Neural cell (in vitro differentiated cells): ENCODE data around the gene CAMK2D. TPM values are rescaled to one million over a fixed set of nuclear protein-coding genes. Genes with fewer than 3 reads are reported as not detected.

Experiments used
- H2AFZ ChIP-seq: fragments of 200-600, 300-800 bp; sonication (generic), shearing (Covaris generic); 2 replicates; pipeline ENCODE4 v1.6.0; 2014; ENCODE audit warnings: low read depth, mild to moderate bottlenecking, antibody characterized with exemption, low read length, moderate library complexity
- H3F3A ChIP-seq: fragments of 200-600 bp; shearing (Covaris generic); 2 replicates; pipeline ENCODE4 v1.6.1; 2016; ENCODE audit warnings: mild to moderate bottlenecking, moderate library complexity, mixed read lengths, antibody characterized with exemption, low read length; ENCODE audit not compliant: insufficient read depth, poor library complexity, severe bottlenecking
- H3K27ac ChIP-seq: fragments of 200-600, 300-800 bp; sonication (generic), shearing (Covaris generic); 2 replicates; pipeline ENCODE4 v1.5.1; 2014; ENCODE audit warnings: mild to moderate bottlenecking, low read length, moderate library complexity
- H3K27me3 ChIP-seq: fragments of 300-800, 200-600 bp; sonication (generic), shearing (Covaris generic); 2 replicates; pipeline ENCODE4 v1.6.0; 2014; ENCODE audit warnings: mild to moderate bottlenecking, low read depth, low read length, moderate library complexity; ENCODE audit not compliant: insufficient read depth
- H3K36me3 ChIP-seq: fragments of 300-800, 200-600 bp; sonication (generic), shearing (Covaris generic); 2 replicates; pipeline ENCODE4 v1.5.1; 2014; ENCODE audit warnings: mild to moderate bottlenecking, antibody characterized with exemption, low read length, moderate library complexity; ENCODE audit not compliant: insufficient read depth
- H3K4me2 ChIP-seq: fragments of 300-800, 200-600 bp; sonication (generic), shearing (Covaris generic); 2 replicates; pipeline ENCODE4 v1.6.0; 2014; ENCODE audit warnings: mild to moderate bottlenecking, low read length
- H3K4me3 ChIP-seq: fragments of 300-800, 200-600 bp; sonication (generic), shearing (Covaris generic); 2 replicates; pipeline ENCODE4 v1.5.1; 2014; ENCODE audit warnings: mild to moderate bottlenecking, low read length, moderate library complexity
- H3K79me2 ChIP-seq: fragments of 200-600 bp; shearing (Covaris generic); replicated peaks from 2 replicates; pipeline ENCODE4 v1.6.0; 2014; ENCODE audit warnings: mild to moderate bottlenecking, low read length, moderate library complexity; ENCODE audit not compliant: insufficient read depth
- H3K9ac ChIP-seq: fragments of 300-800, 200-600 bp; sonication (generic), shearing (Covaris generic); 2 replicates; pipeline ENCODE4 v1.6.1; 2016; ENCODE audit warnings: mild to moderate bottlenecking, low read length, mixed read lengths
- H3K9me2 ChIP-seq: fragments of 200-600 bp; shearing (Covaris generic); 2 replicates; pipeline ENCODE4 v1.6.1; 2016; ENCODE audit warnings: mild to moderate bottlenecking, low read length, mixed read lengths; ENCODE audit not compliant: insufficient read depth
- H3K9me3 ChIP-seq: fragments of 200-600, 300-800 bp; sonication (generic), shearing (Covaris generic); 2 replicates; pipeline ENCODE4 v1.6.1; 2016; ENCODE audit warnings: mild to moderate bottlenecking, mixed run types, low read length, moderate library complexity, mixed read lengths
- H4K20me1 ChIP-seq: fragments of 200-600 bp; shearing (Covaris generic); 2 replicates; pipeline ENCODE4 v1.6.1; 2016; ENCODE audit warnings: mild to moderate bottlenecking, mixed run types; ENCODE audit not compliant: insufficient read depth
- CTCF ChIP-seq: fragments of 450-650 bp; IDR thresholded peaks from 2 replicates; pipeline ENCODE4 v1.5.1; 2014; ENCODE audit warnings: antibody characterized with exemption, mild to moderate bottlenecking, moderate library complexity; ENCODE audit not compliant: poor library complexity, severe bottlenecking
- EP300 ChIP-seq: fragments of 450-650 bp; conservative IDR thresholded peaks from 2 replicates; pipeline ENCODE4 v1.6.1; 2014; ENCODE audit warnings: antibody characterized with exemption, mild to moderate bottlenecking, moderate library complexity; ENCODE audit not compliant: poor library complexity, severe bottlenecking
- EZH2 ChIP-seq: fragments of 200-600, 300-800 bp; shearing (Covaris generic), sonication (generic); IDR thresholded peaks from 2 replicates; pipeline ENCODE4 v1.6.1; 2014; ENCODE audit warnings: antibody characterized with exemption, low read length, borderline replicate concordance, mild to moderate bottlenecking; ENCODE audit not compliant: insufficient read depth, poor library complexity, severe bottlenecking
- MXI1 ChIP-seq: fragments of 450-650 bp; conservative IDR thresholded peaks from 2 replicates; pipeline ENCODE4 v1.6.1; 2014; ENCODE audit warnings: antibody characterized with exemption, mild to moderate bottlenecking; ENCODE audit not compliant: poor library complexity, severe bottlenecking
- POLR2AphosphoS5 ChIP-seq: IDR thresholded peaks from 2 replicates; pipeline ENCODE4 v1.6.1; 2012
- RAD21 ChIP-seq: fragments of 450-650 bp; conservative IDR thresholded peaks from 2 replicates; pipeline ENCODE4 v1.6.1; 2014; ENCODE audit warnings: antibody characterized with exemption, mild to moderate bottlenecking, moderate library complexity
- REST ChIP-seq: IDR thresholded peaks from 2 replicates; pipeline ENCODE4 v1.6.1; 2012; ENCODE audit warnings: borderline replicate concordance
- SMC3 ChIP-seq: fragments of 450-650 bp; conservative IDR thresholded peaks from 2 replicates; pipeline ENCODE4 v1.6.1; 2014; ENCODE audit warnings: antibody characterized with exemption, mild to moderate bottlenecking, moderate library complexity; ENCODE audit not compliant: poor library complexity
- TAF1 ChIP-seq: IDR thresholded peaks from 2 replicates; pipeline ENCODE4 v1.6.1; 2012; ENCODE audit warnings: low read depth
- polyA plus RNA-seq: library from polyadenylated mRNA; depleted of rRNA; stranded (reverse); fragments of >200 nt; gene quantifications from 2 replicates; pipeline ENCODE4 v1.2.3, GENCODE V29; 2014

Gene CAMK2D
- polyA plus RNA-seq, 1 donor from 2014 or later = 27.1 TPM

GRCh38 chr4:113472864-113473263, 288.7 kb downstream of the CAMK2D start:
- no peaks in the 10 kb centered on the region for H3K79me2 ChIP-seq
- H3K27ac ChIP-seq = no peak overlapping the region
- H3K4me2 ChIP-seq = no peak overlapping the region
- no peaks in the 10 kb centered on the region for H3K27me3 ChIP-seq
- no peaks in the 10 kb centered on the region for H3K9me2 ChIP-seq
- no peaks in the 10 kb centered on the region for H3K9me3 ChIP-seq
- H3K36me3 ChIP-seq = no peaks in the 10 kb centered on the region
- no peak overlapping the region for H2AFZ ChIP-seq
- H3F3A ChIP-seq = no peaks in the 10 kb centered on the region
- H3K9ac ChIP-seq = no peak overlapping the region
- no peak for TF ChIP-seq MXI1
- no peak for TF ChIP-seq REST
- no peak for TF ChIP-seq EP300
- no peak for TF ChIP-seq SMC3
- TF ChIP-seq POLR2AphosphoS5 = no peak
- no peak for TF ChIP-seq TAF1
- TF ChIP-seq CTCF = no peak
- TF ChIP-seq RAD21 = no peak
- no peak for TF ChIP-seq EZH2
- H3K4me3 ChIP-seq = no peak overlapping the region
- no peaks in the 10 kb centered on the region for H4K20me1 ChIP-seq

- Histone ChIP-seq H3K27me3 (no peaks in the 10 kb centered on the region), H2AFZ (no peak overlapping the region), H3K79me2 (no peaks in the 10 kb centered on the region), H3K27ac (no peak overlapping the region), H3K36me3 (no peaks in the 10 kb centered on the region), H3K4me2 (no peak overlapping the region), H3K4me3 (no peak overlapping the region), H4K20me1 (no peaks in the 10 kb centered on the region), H3K9me3 (no peaks in the 10 kb centered on the region), H3K9ac (no peak overlapping the region), H3K9me2 (no peaks in the 10 kb centered on the region), H3F3A (no peaks in the 10 kb centered on the region)
- TF ChIP-seq MXI1 = no peak
- TF ChIP-seq POLR2AphosphoS5 = no peak
- TF ChIP-seq EZH2 = no peak
- TF ChIP-seq CTCF = no peak
- no peak for TF ChIP-seq SMC3
- no peak for TF ChIP-seq TAF1
- TF ChIP-seq RAD21 = no peak
- TF ChIP-seq EP300 = no peak
- no peak for TF ChIP-seq REST
Measured at GRCh38 chr4:113471146-113471860, 290.2 kb downstream of the CAMK2D start.
